Stimulated activated CD8-positive, alpha-beta memory T cell treated with anti-CD3 and anti-CD28 coated beads, Interleukin-2, amount 100 ng/mL, for 48 hours (primary cell): Measurements from ENCODE around the gene CGNL1.

ENCODE experiments used
- DNase-seq, 2 donors: peaks; one replicate each; pipeline ENCODE4 v3.0.0-alpha.2; 2020; ENCODE audit warnings: low read depth in 2 of 2

CGNL1 gene

GRCh38 chr15:57386976-57387375, 10.7 kb downstream of the CGNL1 start:
- no peak for DNase-seq

GRCh38 chr15:57387564-57388076, 11.3 kb downstream of the CGNL1 start:
- DNase-seq = no peak

GRCh38 chr15:57388464-57388863, 12.2 kb downstream of the CGNL1 start:
- no peak for DNase-seq

GRCh38 chr15:57389991-57390390, 13.7 kb downstream of the CGNL1 start:
- DNase-seq = no peak

- no peak for DNase-seq
Measured at GRCh38 chr15:57390583-57390982, 14.3 kb downstream of the CGNL1 start.

- no peak for DNase-seq
Measured at GRCh38 chr15:57391537-57391936, 15.2 kb downstream of the CGNL1 start.

GRCh38 chr15:57393061-57393460, 16.8 kb downstream of the CGNL1 start:
- DNase-seq = no peak

GRCh38 chr15:57395292-57395691, 19.0 kb downstream of the CGNL1 start:
- DNase-seq = no peak

GRCh38 chr15:57398336-57398735, 22.0 kb downstream of the CGNL1 start:
- DNase-seq = no peak

- no peak for DNase-seq
Measured at GRCh38 chr15:57401546-57401945, 25.2 kb downstream of the CGNL1 start.

GRCh38 chr15:57403017-57403416, 26.7 kb downstream of the CGNL1 start:
- DNase-seq = no peak

GRCh38 chr15:57403566-57404325, 27.4 kb downstream of the CGNL1 start:
- no peak for DNase-seq

GRCh38 chr15:57405133-57405532, 28.8 kb downstream of the CGNL1 start:
- DNase-seq = no peak

GRCh38 chr15:57406062-57406772, 29.9 kb downstream of the CGNL1 start:
- DNase-seq = no peak

- DNase-seq = no peak
Measured at GRCh38 chr15:57410373-57410772, 34.1 kb downstream of the CGNL1 start.

GRCh38 chr15:57411945-57412768, 35.9 kb downstream of the CGNL1 start:
- no peak for DNase-seq

- DNase-seq = no peak
Measured at GRCh38 chr15:57415602-57416001, 39.3 kb downstream of the CGNL1 start.

GRCh38 chr15:57418635-57419034, 42.3 kb downstream of the CGNL1 start:
- DNase-seq = no peak

- DNase-seq = no peak
Measured at GRCh38 chr15:57419335-57419734, 43.0 kb downstream of the CGNL1 start.

GRCh38 chr15:57421110-57421509, 44.8 kb downstream of the CGNL1 start:
- no peak for DNase-seq

GRCh38 chr15:57421551-57421950, 45.2 kb downstream of the CGNL1 start:
- no peak for DNase-seq

GRCh38 chr15:57422113-57422754, 45.9 kb downstream of the CGNL1 start:
- no peak for DNase-seq
